Naive thymus-derived CD4-positive, alpha-beta T cell (primary cell): ENCODE data around the gene PTPRS. TPM values are rescaled to one million over a fixed set of nuclear protein-coding genes. Genes with fewer than 3 reads are reported as not detected.

ENCODE experiments used
- ATAC-seq: fragments of 150-1000 bp; cut with Tn5 transposase; 2 replicates; pipeline ENCODE4 v1.10.0; 2021; ENCODE audit warnings: mild to moderate bottlenecking, moderate library complexity
- CTCF ChIA-PET: fragments of 350-600 bp; sonication (Branson Sonifier 250); formaldehyde crosslinking; loops from one replicate; lab custom pipeline; 2021; ENCODE audit warnings: antibody characterized with exemption; lab: Charles Lee
- POLR2A ChIA-PET: fragments of 350-600 bp; sonication (Branson Sonifier 250); formaldehyde crosslinking; loops from one replicate; lab custom pipeline; 2021; ENCODE audit warnings: antibody characterized with exemption, inconsistent platforms; lab: Charles Lee
- DNase-seq, 9 donors: peaks; one replicate each; pipeline versions ENCODE4 v3.0.0 to v3.0.0-alpha.2; 2020 to 2022; ENCODE audit warnings: mixed read lengths in 1 of 9
- H3K27ac ChIP-seq: one replicate; pipeline ENCODE4 v1.7.0; 2013; ENCODE audit warnings: mild to moderate bottlenecking, low read depth, low read length, moderate library complexity
- H3K27me3 ChIP-seq, 2 donors: one replicate each; pipeline ENCODE4 v1.7.0; 2013; ENCODE audit warnings: low read length in 2 of 2, mild to moderate bottlenecking in 2 of 2, moderate library complexity in 2 of 2; ENCODE audit not compliant: control insufficient read depth in 2 of 2, insufficient read depth in 2 of 2
- H3K36me3 ChIP-seq, 3 experiments: 1 replicate in 2 of 3; 2 replicates in 1 of 3; pipeline ENCODE4 v1.7.0; 2013; ENCODE audit warnings: low read length in 3 of 3, mild to moderate bottlenecking in 3 of 3, moderate library complexity in 1 of 3; ENCODE audit not compliant: insufficient read depth in 3 of 3, control insufficient read depth in 2 of 3
- H3K4me1 ChIP-seq, 2 donors: one replicate each; pipeline ENCODE4 v1.7.0; 2013; ENCODE audit warnings: low read length in 2 of 2, mild to moderate bottlenecking in 2 of 2, moderate library complexity in 1 of 2; ENCODE audit not compliant: control insufficient read depth in 2 of 2, insufficient read depth in 2 of 2
- H3K4me3 ChIP-seq: 2 replicates; pipeline ENCODE4 v1.7.0; 2013; ENCODE audit warnings: mild to moderate bottlenecking, low read length
- H3K9me3 ChIP-seq, 3 experiments: 1 replicate in 2 of 3; 2 replicates in 1 of 3; pipeline ENCODE4 v1.7.0; 2013; ENCODE audit warnings: low read length in 3 of 3; ENCODE audit not compliant: control insufficient read depth in 2 of 3
- H3K27ac Mint-ChIP-seq, 9 donors: one replicate each; pipeline ENCODE4 v1.8.0; 2020 to 2022; ENCODE audit warnings: mixed read lengths in 9 of 9, mild to moderate bottlenecking in 8 of 9, moderate library complexity in 5 of 9, inconsistent platforms in 2 of 9
- H3K27me3 Mint-ChIP-seq, 5 donors: one replicate each; pipeline ENCODE4 v1.8.0; 2021 to 2022; ENCODE audit warnings: mixed read lengths in 5 of 5, mild to moderate bottlenecking in 1 of 5
- H3K36me3 Mint-ChIP-seq, 5 donors: one replicate each; pipeline ENCODE4 v1.8.0; 2020 to 2022; ENCODE audit warnings: mixed read lengths in 5 of 5, mild to moderate bottlenecking in 3 of 5, inconsistent platforms in 1 of 5
- H3K4me1 Mint-ChIP-seq, 7 donors: one replicate each; pipeline ENCODE4 v1.8.0; 2020 to 2022; ENCODE audit warnings: mixed read lengths in 7 of 7, mild to moderate bottlenecking in 3 of 7, inconsistent platforms in 1 of 7
- H3K4me3 Mint-ChIP-seq, 10 donors: one replicate each; pipeline ENCODE4 v1.8.0; 2020 to 2022; ENCODE audit warnings: mild to moderate bottlenecking in 10 of 10, mixed read lengths in 10 of 10, moderate library complexity in 6 of 10, inconsistent platforms in 2 of 10
- H3K9me3 Mint-ChIP-seq, 11 donors: one replicate each; pipeline ENCODE4 v1.8.0; 2020 to 2022; ENCODE audit warnings: mixed read lengths in 11 of 11, mild to moderate bottlenecking in 4 of 11, inconsistent platforms in 1 of 11, moderate library complexity in 1 of 11
- intact Hi-C, 2 donors: fragments of 100-400 bp; cut with micrococcal nuclease; formaldehyde crosslinking; loops; one replicate each; pipeline ENCODE4 v1.15.1; 2023
- polyA plus RNA-seq, 2 donors: library from polyadenylated mRNA; unstranded; fragments of 300-500 nt; fragmentation: Illumina TruSeq; gene quantifications; one replicate each; pipeline ENCODE4 v1.2.3, GENCODE V29; 2021
- total RNA-seq, 6 experiments: library from RNA in 5 of 6; stranded (reverse) in 5 of 6; gene quantifications; 1 replicate in 5 of 6; 2 replicates in 1 of 6; pipeline ENCODE4 v1.2.3 and lab custom pipeline; 2021 to 2026

Gene PTPRS
- total and polyA plus RNA-seq, 7 experiments from 2014 or later = 0.51 to 9.3 (median 2.9) TPM; not detected in 1

GRCh38 chr19:5339198-5339949 lies 1.2 kb downstream of the PTPRS start:
- POLR2A ChIA-PET = no interaction called here
- peaks cover 56 to 71% (median 64%) of the 10 kb centered on the region in 5 donors for H3K27me3 Mint-ChIP-seq
- peaks cover 0 to 8% (median 3%) of the 10 kb centered on the region in 5 donors for H3K36me3 Mint-ChIP-seq
- CTCF ChIA-PET = no interaction called here
- no peak for DNase-seq
- peaks cover 7 to 34% (median 25%) of the 10 kb centered on the region in 7 donors for H3K4me1 Mint-ChIP-seq
- intact Hi-C loops = no loop called here
- peak overlapping the region in 3 of 9 donors; percentile 36 to 68 (median 38) for H3K27ac Mint-ChIP-seq
- peak overlapping the region; percentile 39 to 82 (median 70) for H3K4me3 Mint-ChIP-seq
- no peak overlapping the region for H3K4me3 ChIP-seq
- no peaks in the 10 kb centered on the region for H3K36me3 ChIP-seq
- H3K9me3 ChIP-seq = no peaks in the 10 kb centered on the region
- H3K27me3 ChIP-seq = peaks cover 0 to 5% of the 10 kb centered on the region in 2 donors
- peaks cover 0 to 8% of the 10 kb centered on the region in 2 donors for H3K4me1 ChIP-seq
- no peak for ATAC-seq
- no peak overlapping the region for H3K27ac ChIP-seq
- H3K9me3 Mint-ChIP-seq = peaks cover 0 to 10% (median 0%) of the 10 kb centered on the region in 11 donors

- ChIA-PET POLR2A (no interaction called here), CTCF (no interaction called here)
- peak overlapping the region in 3 of 9 donors; percentile 36 to 68 (median 38) for H3K27ac Mint-ChIP-seq
- H3K9me3 Mint-ChIP-seq = peaks cover 0 to 10% (median 0%) of the 10 kb centered on the region in 11 donors
- peak overlapping the region; percentile 39 to 82 (median 70) for H3K4me3 Mint-ChIP-seq
- H3K36me3 Mint-ChIP-seq = peaks cover 0 to 8% (median 3%) of the 10 kb centered on the region in 5 donors
- peaks cover 0 to 7% of the 10 kb centered on the region in 2 donors for H3K27me3 ChIP-seq
- no peak for ATAC-seq
- H3K4me1 Mint-ChIP-seq = peaks cover 7 to 34% (median 25%) of the 10 kb centered on the region in 7 donors
- DNase-seq = no peak
- no peak overlapping the region for H3K4me3 ChIP-seq
- H3K4me1 ChIP-seq = peaks cover 0 to 8% of the 10 kb centered on the region in 2 donors
- intact Hi-C loops = no loop called here
- no peaks in the 10 kb centered on the region for H3K36me3 ChIP-seq
- no peaks in the 10 kb centered on the region for H3K9me3 ChIP-seq
- peaks cover 58 to 72% (median 68%) of the 10 kb centered on the region in 5 donors for H3K27me3 Mint-ChIP-seq
- no peak overlapping the region for H3K27ac ChIP-seq
Observed at GRCh38 chr19:5338656-5339197, 1.9 kb downstream of the PTPRS start.

- Mint-ChIP-seq H3K9me3 (peaks cover 0 to 8% (median 0%) of the 10 kb centered on the region in 11 donors), H3K4me1 (peaks cover 7 to 34% (median 25%) of the 10 kb centered on the region in 7 donors), H3K27ac (no peak overlapping the region), H3K27me3 (peaks cover 61 to 73% (median 70%) of the 10 kb centered on the region in 5 donors), H3K36me3 (peaks cover 0 to 8% (median 3%) of the 10 kb centered on the region in 5 donors), H3K4me3 (peak overlapping the region in 2 of 10 donors; percentile 38 to 82)
- Histone ChIP-seq H3K27me3 (peaks cover 0 to 7% of the 10 kb centered on the region in 2 donors), H3K27ac (no peak overlapping the region), H3K9me3 (no peaks in the 10 kb centered on the region), H3K36me3 (no peaks in the 10 kb centered on the region), H3K4me1 (peaks cover 0 to 8% of the 10 kb centered on the region in 2 donors), H3K4me3 (no peak overlapping the region)
- intact Hi-C loops = no loop called here
- DNase-seq = no peak
- no peak for ATAC-seq
- ChIA-PET POLR2A (no interaction called here), CTCF (no interaction called here)
Observed at GRCh38 chr19:5337708-5338655, 2.6 kb downstream of the PTPRS start.

- H3K4me3 Mint-ChIP-seq = peak overlapping the region in 2 of 10 donors; percentile 19 to 24
- CTCF ChIA-PET = no interaction called here
- no peaks in the 10 kb centered on the region for H3K9me3 ChIP-seq
- peaks cover 7 to 34% (median 25%) of the 10 kb centered on the region in 7 donors for H3K4me1 Mint-ChIP-seq
- ATAC-seq = no peak
- peaks cover 0 to 7% of the 10 kb centered on the region in 2 donors for H3K27me3 ChIP-seq
- H3K27ac ChIP-seq = no peak overlapping the region
- DNase-seq = no peak
- H3K27me3 Mint-ChIP-seq = peaks cover 53 to 65% (median 61%) of the 10 kb centered on the region in 5 donors
- H3K4me1 ChIP-seq = peaks cover 0 to 8% of the 10 kb centered on the region in 2 donors
- H3K4me3 ChIP-seq = no peak overlapping the region
- no peaks in the 10 kb centered on the region for H3K36me3 ChIP-seq
- POLR2A ChIA-PET = no interaction called here
- no peak overlapping the region for H3K27ac Mint-ChIP-seq
- peaks cover 0 to 8% (median 3%) of the 10 kb centered on the region in 5 donors for H3K36me3 Mint-ChIP-seq
- peaks cover 0 to 8% (median 0%) of the 10 kb centered on the region in 11 donors for H3K9me3 Mint-ChIP-seq
- intact Hi-C loops = no loop called here
Observed at GRCh38 chr19:5337126-5337525, 3.5 kb downstream of the PTPRS start.

GRCh38 chr19:5336195-5336965 lies 4.2 kb downstream of the PTPRS start:
- Mint-ChIP-seq H3K27me3 (peaks cover 45 to 57% (median 54%) of the 10 kb centered on the region in 5 donors), H3K4me1 (peaks cover 7 to 27% (median 23%) of the 10 kb centered on the region in 7 donors), H3K4me3 (peak overlapping the region in 7 of 10 donors; percentile 4 to 76 (median 22)), H3K9me3 (peaks cover 0 to 6% (median 0%) of the 10 kb centered on the region in 11 donors), H3K36me3 (peaks cover 0 to 8% (median 2%) of the 10 kb centered on the region in 5 donors), H3K27ac (no peak overlapping the region)
- no peak for ATAC-seq
- intact Hi-C loops = no loop called here
- Histone ChIP-seq H3K27me3 (peaks cover 0 to 7% of the 10 kb centered on the region in 2 donors), H3K27ac (no peak overlapping the region), H3K4me3 (no peak overlapping the region), H3K4me1 (peaks cover 0 to 8% of the 10 kb centered on the region in 2 donors), H3K9me3 (no peaks in the 10 kb centered on the region), H3K36me3 (no peaks in the 10 kb centered on the region)
- DNase-seq = no peak
- ChIA-PET CTCF (no interaction called here), POLR2A (no interaction called here)
